HCT116 (cell line): Measurements from ENCODE around the gene RHOB. TPM values are rescaled to one million over a fixed set of nuclear protein-coding genes. Genes with fewer than 3 reads are reported as not detected.

Experiments
- ATAC-seq: fragments of 200-7000 bp; cut with Tn5 transposase; 2 replicates; pipeline ENCODE4 v1.9.1; 2020; ENCODE audit warnings: mild to moderate bottlenecking, moderate library complexity
- BruUV-seq: library from RNA; stranded (reverse); fragments of 400-500 nt; replicated peaks from 2 replicates; lab custom pipeline; 2021; lab: Mats Ljungman, UMichigan
- CTCF ChIA-PET: fragments of 300-600 bp; sonication (Branson Sonifier 250); formaldehyde crosslinking; loops from one replicate; lab custom pipeline; 2021; ENCODE audit warnings: antibody characterized with exemption; lab: Charles Lee
- POLR2A ChIA-PET: fragments of 300-600, 350-600 bp; sonication (Branson Sonifier 250); formaldehyde crosslinking; loops from one replicate; lab custom pipeline; 2021; ENCODE audit warnings: antibody characterized with exemption; lab: Charles Lee
- RAD21 ChIA-PET, 2 experiments: fragments of 300-600 bp; sonication (Branson Sonifier 250); formaldehyde crosslinking; loops; one replicate each; lab custom pipeline; 2023; ENCODE audit warnings: low total read pairs in 2 of 2; ENCODE audit not compliant: uncharacterized antibody in 2 of 2, unreplicated experiment in 2 of 2, low non-redundant PET in 1 of 2; lab: Charles Lee
- DNase-seq: peaks from one replicate; pipeline ENCODE4 v3.0.0-alpha.2; 2010; ENCODE audit warnings: low read depth, low spot score
- H2AFZ ChIP-seq: fragments of 200-600 bp; shearing (Covaris generic), sonication (generic); 2 replicates; pipeline ENCODE4 v1.6.1; 2017; ENCODE audit warnings: low read depth, mixed run types, mixed read lengths, antibody characterized with exemption, low read length; ENCODE audit not compliant: poor library complexity, severe bottlenecking
- H3K27ac ChIP-seq: 2 replicates; pipeline ENCODE4 v1.5.1; 2012; ENCODE audit warnings: low read depth, low read length
- H3K27me3 ChIP-seq: fragments of 200-600 bp; sonication (generic); 2 replicates; pipeline ENCODE4 v1.6.1; 2016; ENCODE audit warnings: mixed run types, low read length, mixed read lengths; ENCODE audit not compliant: insufficient read depth
- H3K36me3 ChIP-seq, 2 experiments: fragments of 200-500 bp in 1 of 2; fragments of 200-600 bp in 1 of 2; sonication (Bioruptor generic) in 1 of 2; sonication (generic) in 1 of 2; 2 replicates each; pipeline versions ENCODE4 v1.5.1 to v1.6.1; 2014 to 2016; ENCODE audit warnings: low read length in 2 of 2, inconsistent platforms in 1 of 2, mixed read lengths in 1 of 2, mixed run types in 1 of 2; ENCODE audit not compliant: insufficient read depth in 2 of 2, control insufficient read depth in 1 of 2
- H3K4me1 ChIP-seq, 2 experiments: fragments of 200-600 bp in 1 of 2; sonication (generic) in 1 of 2; 2 replicates each; pipeline versions ENCODE4 v1.5.1 to v1.6.1; 2012 to 2017; ENCODE audit warnings: low read length in 2 of 2, inconsistent platforms in 1 of 2, mild to moderate bottlenecking in 1 of 2, mixed read lengths in 1 of 2, mixed run types in 1 of 2, moderate library complexity in 1 of 2; ENCODE audit not compliant: insufficient read depth in 2 of 2, control insufficient read depth in 1 of 2
- H3K4me2 ChIP-seq: fragments of 200-600 bp; sonication (generic); 2 replicates; pipeline ENCODE4 v1.6.1; 2017; ENCODE audit warnings: mixed run types, low read length, mixed read lengths
- H3K4me3 ChIP-seq, 2 experiments: fragments of 200-600 bp in 1 of 2; sonication (generic) in 1 of 2; replicated peaks in 1 of 2; 2 replicates each; pipeline ENCODE4 v1.5.1; 2011 to 2016; ENCODE audit warnings: low read length in 2 of 2, control low read depth in 1 of 2, low read depth in 1 of 2, mild to moderate bottlenecking in 1 of 2, mixed read lengths in 1 of 2, mixed run types in 1 of 2
- H3K79me2 ChIP-seq: fragments of 200-600 bp; sonication (generic); 2 replicates; pipeline ENCODE4 v1.6.1; 2017; ENCODE audit warnings: mild to moderate bottlenecking, mixed run types, low read length, moderate library complexity, mixed read lengths; ENCODE audit not compliant: insufficient read depth
- H3K9ac ChIP-seq: fragments of 200-600 bp; sonication (generic); 2 replicates; pipeline ENCODE4 v1.6.1; 2016; ENCODE audit warnings: low read length, mixed read lengths
- H3K9me2 ChIP-seq: fragments of 200-600 bp; sonication (generic), shearing (Covaris generic); 2 replicates; pipeline ENCODE4 v1.6.1; 2017; ENCODE audit warnings: mixed run types, mild to moderate bottlenecking, moderate library complexity; ENCODE audit not compliant: insufficient read depth
- H3K9me3 ChIP-seq, 2 experiments: fragments of 200-500 bp in 1 of 2; fragments of 200-600 bp in 1 of 2; sonication (Bioruptor generic) in 1 of 2; sonication (generic) in 1 of 2; 2 replicates each; pipeline ENCODE4 v1.6.1; 2014 to 2017; ENCODE audit warnings: low read length in 2 of 2, mixed read lengths in 2 of 2, inconsistent platforms in 1 of 2, low read depth in 1 of 2, mild to moderate bottlenecking in 1 of 2, mixed run types in 1 of 2, moderate library complexity in 1 of 2; ENCODE audit not compliant: control insufficient read depth in 1 of 2, insufficient read depth in 1 of 2
- H4K20me1 ChIP-seq: fragments of 200-600 bp; sonication (generic), shearing (Covaris generic); 2 replicates; pipeline ENCODE4 v1.6.1; 2017; ENCODE audit warnings: mixed run types, mild to moderate bottlenecking, moderate library complexity; ENCODE audit not compliant: insufficient read depth
- CBX3 ChIP-seq: IDR thresholded peaks from 2 replicates; pipeline ENCODE4 v1.6.1; 2012; ENCODE audit warnings: low read depth
- CEBPB ChIP-seq: IDR thresholded peaks from 2 replicates; pipeline ENCODE4 v1.6.1; 2012; ENCODE audit warnings: low read depth
- EGR1 ChIP-seq: IDR thresholded peaks from 2 replicates; pipeline ENCODE4 v1.6.1; 2012; ENCODE audit warnings: low read depth
- EZH2phosphoT487 ChIP-seq: fragments of 200-600 bp; IDR thresholded peaks from 2 replicates; pipeline ENCODE4 v1.6.1; 2018; ENCODE audit warnings: antibody characterized with exemption, borderline replicate concordance
- FOSL1 ChIP-seq: IDR thresholded peaks from 2 replicates; pipeline ENCODE4 v1.6.1; 2012; ENCODE audit warnings: low read depth
- JUND ChIP-seq: IDR thresholded peaks from 2 replicates; pipeline ENCODE4 v1.6.1; 2012
- POLR2A ChIP-seq: IDR thresholded peaks from 2 replicates; pipeline ENCODE4 v1.7.0; 2011; ENCODE audit warnings: borderline replicate concordance; ENCODE audit not compliant: insufficient read depth, insufficient read length; ENCODE audit errors: extremely low read depth
- RAD21 ChIP-seq: IDR thresholded peaks from 2 replicates; pipeline ENCODE4 v1.6.1; 2012; ENCODE audit warnings: low read depth, mild to moderate bottlenecking
- SRF ChIP-seq: IDR thresholded peaks from 2 replicates; pipeline ENCODE4 v1.6.1; 2012; ENCODE audit warnings: low read depth
- YY1 ChIP-seq: IDR thresholded peaks from 2 replicates; pipeline ENCODE4 v1.6.1; 2011; ENCODE audit warnings: low read length, low read depth, moderate library complexity, mild to moderate bottlenecking; ENCODE audit not compliant: insufficient replicate concordance; ENCODE audit errors: extremely low read depth
- ZNF274 ChIP-seq: fragments of 200-500 bp; sonication (Bioruptor generic); IDR thresholded peaks from 2 replicates; pipeline ENCODE4 v1.6.1; 2014; ENCODE audit warnings: mild to moderate bottlenecking, low read depth, low read length, inconsistent platforms
- intact Hi-C: fragments of 100-400 bp; cut with micrococcal nuclease; formaldehyde crosslinking; loops from 2 replicates; pipeline ENCODE4 v1.10.0; 2022
- total RNA-seq: library from RNA; stranded (reverse); gene quantifications from one replicate; pipeline ENCODE4 v1.2.1, GENCODE V29; 2021; ENCODE audit not compliant: unreplicated experiment
- TF ChIP-seq, protein P1 (sequence below): IDR thresholded peaks from 2 replicates; pipeline ENCODE4 v1.6.1; 2012
- TF ChIP-seq, protein P2 (sequence below): IDR thresholded peaks from 2 replicates; pipeline ENCODE4 v1.6.1; 2012; ENCODE audit warnings: low read depth

Gene RHOB
- total RNA-seq, 1 experiment from 2014 or later: 72.9 TPM

DNA sequence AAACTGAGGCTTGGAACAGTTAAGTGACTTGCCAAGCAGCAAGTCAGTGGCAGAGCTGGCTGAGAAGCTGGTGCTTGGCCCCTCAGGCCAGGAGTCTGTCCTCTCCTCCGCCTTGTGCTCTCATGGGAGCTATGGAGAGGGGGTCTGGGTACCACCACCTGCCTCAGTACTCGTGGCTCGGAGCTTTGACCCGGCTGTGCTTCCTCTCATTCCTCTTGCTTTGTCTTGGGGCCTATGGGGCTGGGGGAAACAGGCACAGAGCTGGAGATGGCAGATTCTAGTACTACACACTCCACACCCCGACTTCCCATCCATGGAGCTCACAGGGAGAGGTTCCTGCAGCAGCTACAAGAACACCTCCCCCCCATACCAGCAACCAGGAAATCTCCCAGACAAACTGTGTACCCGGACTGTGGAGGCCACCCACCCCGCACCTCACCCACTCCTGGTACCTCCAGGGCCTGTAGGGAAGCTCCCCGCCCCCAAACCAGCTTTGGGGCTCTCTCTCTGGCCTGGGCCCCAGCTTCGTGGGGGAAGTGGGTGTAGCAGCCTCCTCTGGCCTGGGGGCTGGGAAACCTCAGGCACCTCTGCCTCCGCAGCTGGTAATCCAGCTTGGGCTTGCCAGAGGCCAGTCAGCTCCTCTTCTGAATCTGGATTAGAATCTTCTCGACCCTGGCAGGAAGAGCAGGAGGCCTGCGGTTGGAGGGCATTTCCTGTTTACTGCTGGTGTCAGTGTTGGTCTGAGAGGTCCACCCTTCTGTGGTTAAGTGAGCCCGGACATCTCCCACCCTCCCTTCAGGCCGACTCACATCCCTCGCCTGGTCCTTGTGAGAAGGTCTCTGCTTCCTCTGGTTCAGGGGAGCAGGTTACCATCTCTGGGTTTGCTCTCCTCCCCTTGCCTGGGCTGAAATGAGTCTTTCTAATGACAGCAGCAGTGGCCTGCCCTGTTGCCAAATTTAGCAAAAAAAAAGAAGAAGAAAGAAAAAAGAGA lies 22.3 kb upstream of the RHOB start:
- TF ChIP-seq EGR1: no peak
- no peak for TF ChIP-seq ZNF274
- Histone ChIP-seq H3K9me2 (no peaks in the 10 kb centered on the region), H4K20me1 (no peaks in the 10 kb centered on the region), H3K79me2 (no peaks in the 10 kb centered on the region), H3K9me3 (no peaks in the 10 kb centered on the region), H3K4me2 (no peak overlapping the region), H3K9ac (no peak overlapping the region), H3K36me3 (no peaks in the 10 kb centered on the region), H2AFZ (no peak overlapping the region), H3K4me3 (no peak overlapping the region), H3K4me1 (peaks cover 0 to 4% of the 10 kb centered on the region in 2 experiments; a peak in 2 of 4 replicates), H3K27ac (no peak overlapping the region), H3K27me3 (no peaks in the 10 kb centered on the region)
- ATAC-seq (no peak), DNase-seq (no peak)
- intact Hi-C loops: no loop called here
- RAD21 ChIA-PET: no interaction called here
- no TSS peak for BruUV-seq
- CTCF ChIA-PET: interaction anchor here (1.1 to 2.1 kb wide), 2 partner anchors 13 to 14 kb away, joined by 6 to 11 read pairs; no protein-coding TSS in a partner anchor
- POLR2A ChIA-PET: interaction anchor here (0.8 to 1.1 kb wide), 4 partner anchors 10 to 22 kb away, joined by 3 to 4 read pairs (median 3); partner anchors contain the start of gene RHOB

DNA sequence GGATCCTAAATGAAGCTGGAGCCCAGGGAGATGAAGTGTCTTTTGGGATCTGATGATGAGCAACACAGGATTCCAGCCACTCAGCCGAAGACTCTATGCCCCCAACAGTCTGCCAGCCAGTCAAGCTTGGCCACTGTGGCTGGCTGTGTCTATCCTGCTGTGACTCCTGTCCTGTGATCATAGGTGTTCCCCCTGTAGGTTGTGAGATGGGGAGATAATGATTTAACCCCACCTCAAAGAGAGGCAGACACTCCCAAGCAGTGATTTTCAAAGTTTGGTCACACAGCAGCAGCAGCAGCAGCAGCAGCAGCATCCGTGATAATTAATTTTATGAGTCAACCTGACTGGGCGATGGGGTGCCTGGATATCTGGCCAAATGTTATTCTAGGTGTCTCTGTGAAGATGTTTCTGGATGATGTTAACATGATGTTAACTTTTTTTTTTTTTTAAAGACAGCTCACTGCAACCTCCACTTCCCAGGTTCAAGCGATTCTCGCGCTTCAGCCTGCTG lies 21.4 kb upstream of the RHOB start:
- BruUV-seq: no TSS peak
- POLR2A ChIA-PET: interaction anchor here (1.0 to 1.1 kb wide), 2 partner anchors 21 kb away, joined by 3 to 4 read pairs; partner anchors contain the start of gene RHOB
- intact Hi-C loops: no loop called here

More for the DNA sequence above, 21.4 kb upstream of the RHOB start:
- ATAC-seq (no peak), DNase-seq (no peak)
- Histone ChIP-seq H3K9me2 (no peaks in the 10 kb centered on the region), H2AFZ (no peak overlapping the region), H4K20me1 (no peaks in the 10 kb centered on the region), H3K4me2 (no peak overlapping the region), H3K4me3 (no peak overlapping the region), H3K27ac (no peak overlapping the region), H3K27me3 (no peaks in the 10 kb centered on the region), H3K9me3 (no peaks in the 10 kb centered on the region), H3K9ac (no peak overlapping the region), H3K36me3 (no peaks in the 10 kb centered on the region), H3K79me2 (no peaks in the 10 kb centered on the region), H3K4me1 (peaks cover 0 to 4% of the 10 kb centered on the region in 2 experiments; a peak in 2 of 4 replicates)
- no peak for TF ChIP-seq FOSL1
- no peak for TF ChIP-seq RAD21
- no peak for TF ChIP-seq JUND
- TF ChIP-seq CEBPB: no peak
- TF ChIP-seq POLR2A: no peak
- no peak for TF ChIP-seq EZH2phosphoT487
- TF ChIP-seq SRF: no peak
- TF ChIP-seq CBX3: no peak
- TF ChIP-seq YY1: no peak
- TF ChIP-seq, protein P1, sequence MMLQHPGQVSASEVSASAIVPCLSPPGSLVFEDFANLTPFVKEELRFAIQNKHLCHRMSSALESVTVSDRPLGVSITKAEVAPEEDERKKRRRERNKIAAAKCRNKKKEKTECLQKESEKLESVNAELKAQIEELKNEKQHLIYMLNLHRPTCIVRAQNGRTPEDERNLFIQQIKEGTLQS: no peak
- TF ChIP-seq, protein P2, sequence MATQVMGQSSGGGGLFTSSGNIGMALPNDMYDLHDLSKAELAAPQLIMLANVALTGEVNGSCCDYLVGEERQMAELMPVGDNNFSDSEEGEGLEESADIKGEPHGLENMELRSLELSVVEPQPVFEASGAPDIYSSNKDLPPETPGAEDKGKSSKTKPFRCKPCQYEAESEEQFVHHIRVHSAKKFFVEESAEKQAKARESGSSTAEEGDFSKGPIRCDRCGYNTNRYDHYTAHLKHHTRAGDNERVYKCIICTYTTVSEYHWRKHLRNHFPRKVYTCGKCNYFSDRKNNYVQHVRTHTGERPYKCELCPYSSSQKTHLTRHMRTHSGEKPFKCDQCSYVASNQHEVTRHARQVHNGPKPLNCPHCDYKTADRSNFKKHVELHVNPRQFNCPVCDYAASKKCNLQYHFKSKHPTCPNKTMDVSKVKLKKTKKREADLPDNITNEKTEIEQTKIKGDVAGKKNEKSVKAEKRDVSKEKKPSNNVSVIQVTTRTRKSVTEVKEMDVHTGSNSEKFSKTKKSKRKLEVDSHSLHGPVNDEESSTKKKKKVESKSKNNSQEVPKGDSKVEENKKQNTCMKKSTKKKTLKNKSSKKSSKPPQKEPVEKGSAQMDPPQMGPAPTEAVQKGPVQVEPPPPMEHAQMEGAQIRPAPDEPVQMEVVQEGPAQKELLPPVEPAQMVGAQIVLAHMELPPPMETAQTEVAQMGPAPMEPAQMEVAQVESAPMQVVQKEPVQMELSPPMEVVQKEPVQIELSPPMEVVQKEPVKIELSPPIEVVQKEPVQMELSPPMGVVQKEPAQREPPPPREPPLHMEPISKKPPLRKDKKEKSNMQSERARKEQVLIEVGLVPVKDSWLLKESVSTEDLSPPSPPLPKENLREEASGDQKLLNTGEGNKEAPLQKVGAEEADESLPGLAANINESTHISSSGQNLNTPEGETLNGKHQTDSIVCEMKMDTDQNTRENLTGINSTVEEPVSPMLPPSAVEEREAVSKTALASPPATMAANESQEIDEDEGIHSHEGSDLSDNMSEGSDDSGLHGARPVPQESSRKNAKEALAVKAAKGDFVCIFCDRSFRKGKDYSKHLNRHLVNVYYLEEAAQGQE: no peak
- RAD21 ChIA-PET: no interaction called here
- CTCF ChIA-PET: no interaction called here
